Breast epithelium (tissue), 3 donors: ENCODE results near the gene CCDC102A.

Experiments used
- CTCF ChIP-seq, 3 donors: fragments of 450-650 bp; IDR thresholded peaks; one replicate each; pipeline ENCODE4 v1.5.1; 2016 to 2017; ENCODE audit warnings: antibody characterized with exemption in 3 of 3, mild to moderate bottlenecking in 3 of 3, moderate library complexity in 3 of 3
- POLR2A ChIP-seq: fragments of 450-650 bp; IDR thresholded peaks from one replicate; pipeline ENCODE4 v1.6.1; 2016; ENCODE audit warnings: antibody characterized with exemption, mild to moderate bottlenecking, moderate library complexity
- POLR2AphosphoS5 ChIP-seq, 3 donors: sonication (generic); formaldehyde crosslinking; IDR thresholded peaks; one replicate each; pipeline ENCODE4 v1.6.1; 2017; ENCODE audit warnings: antibody characterized with exemption in 3 of 3

GRCh38 chr16:57502048-57502775, 34.2 kb downstream of the CCDC102A start:
- TF ChIP-seq CTCF (IDR thresholded peaks at IDR 0.05), result no peak
- no peak for TF ChIP-seq POLR2A
- no peak for TF ChIP-seq POLR2AphosphoS5 (IDR thresholded peaks at IDR 0.05)
